Endothelial cell of umbilical vein (primary cell): ENCODE measurements around the gene NEDD4L. TPM values are rescaled to one million over a fixed set of nuclear protein-coding genes. Genes with fewer than 3 reads are reported as not detected.

Experiments
- BruUV-seq: library from RNA; stranded (reverse); fragments of 400-500 nt; replicated peaks from 2 replicates; lab custom pipeline; 2021; lab: Mats Ljungman, UMichigan
- CTCF ChIA-PET: fragments of 300-600, 350-600 bp; sonication (Branson Sonifier 250); formaldehyde crosslinking; loops from one replicate; lab custom pipeline; 2021; ENCODE audit warnings: antibody characterized with exemption, inconsistent platforms; lab: Charles Lee
- POLR2A ChIA-PET: fragments of 300-600, 350-600 bp; sonication (Branson Sonifier 250); formaldehyde crosslinking; loops from one replicate; lab custom pipeline; 2021; ENCODE audit warnings: antibody characterized with exemption, inconsistent platforms; lab: Charles Lee
- DNase-seq: peaks from one replicate; pipeline ENCODE4 v3.0.0-alpha.2; 2011; ENCODE audit warnings: low read depth, low spot score
- FAIRE-seq: peaks from 2 replicates; lab custom pipeline; 2011; peaks lifted over from hg19 to GRCh38; lab: Jason Lieb, UNC
- H2AFZ ChIP-seq: 2 replicates; pipeline ENCODE4 v1.6.0; 2012; ENCODE audit warnings: low read depth, low read length, control low read depth, inconsistent platforms
- H3K27ac ChIP-seq: 2 replicates; pipeline ENCODE4 v1.5.1; 2011; ENCODE audit warnings: low read depth, mild to moderate bottlenecking, control low read depth, low read length, moderate library complexity; ENCODE audit not compliant: insufficient read depth
- H3K27me3 ChIP-seq, 2 experiments: 2 replicates each; pipeline versions ENCODE4 v1.6.0 to v1.6.1; 2011; ENCODE audit warnings: low read length in 2 of 2, mixed read lengths in 1 of 2; ENCODE audit not compliant: control insufficient read depth in 2 of 2, insufficient read depth in 2 of 2
- H3K36me3 ChIP-seq, 2 experiments: 2 replicates in 1 of 2; 3 replicates in 1 of 2; pipeline ENCODE4 v1.5.1; 2011; ENCODE audit warnings: low read length in 2 of 2, mild to moderate bottlenecking in 1 of 2, moderate library complexity in 1 of 2; ENCODE audit not compliant: control insufficient read depth in 2 of 2, insufficient read depth in 2 of 2; ENCODE audit errors: extremely low read depth in 1 of 2
- H3K4me1 ChIP-seq: 3 replicates; pipeline ENCODE4 v1.5.1; 2011; ENCODE audit warnings: mild to moderate bottlenecking, low read length; ENCODE audit not compliant: control insufficient read depth, insufficient read depth; ENCODE audit errors: extremely low read depth
- H3K4me2 ChIP-seq: 2 replicates; pipeline ENCODE4 v1.6.1; 2011; ENCODE audit warnings: low read length, control low read depth, mixed read lengths; ENCODE audit not compliant: insufficient read depth
- H3K4me3 ChIP-seq, 3 experiments: fragments of 200-600 bp in 1 of 3; sonication (generic), shearing (Covaris generic) in 1 of 3; replicated peaks in 1 of 3; 2 replicates each; pipeline ENCODE4 v1.5.1; 2011 to 2016; ENCODE audit warnings: control low read depth in 3 of 3, low read length in 3 of 3, mild to moderate bottlenecking in 2 of 3, inconsistent platforms in 1 of 3, low read depth in 1 of 3, moderate library complexity in 1 of 3; ENCODE audit not compliant: insufficient read depth in 1 of 3
- H3K79me2 ChIP-seq: 2 replicates; pipeline ENCODE4 v1.6.0; 2012; ENCODE audit warnings: low read length, inconsistent platforms; ENCODE audit not compliant: control insufficient read depth, insufficient read depth
- H3K9ac ChIP-seq: replicated peaks from 2 replicates; pipeline ENCODE3; 2011; ENCODE audit warnings: low read length, control low read depth; ENCODE audit not compliant: insufficient read depth; ENCODE audit errors: extremely low read depth
- H3K9me1 ChIP-seq: replicated peaks from 3 replicates; pipeline ENCODE4 v1.6.0; 2011; ENCODE audit warnings: mild to moderate bottlenecking, low read length; ENCODE audit not compliant: control insufficient read depth, insufficient read depth; ENCODE audit errors: extremely low read depth
- H3K9me3 ChIP-seq: replicated peaks from 2 replicates; pipeline ENCODE4 v1.5.1; 2012; ENCODE audit warnings: low read length, inconsistent platforms; ENCODE audit not compliant: control insufficient read depth, insufficient read depth
- H4K20me1 ChIP-seq: replicated peaks from 2 replicates; pipeline ENCODE3; 2011; ENCODE audit warnings: mild to moderate bottlenecking, low read length; ENCODE audit not compliant: control insufficient read depth, insufficient read depth; ENCODE audit errors: extremely low read depth
- CTCF ChIP-seq, 2 donors: IDR thresholded peaks; 1 replicate in 1 of 2; 2 replicates in 1 of 2; pipeline ENCODE4 v1.5.1; 2011; ENCODE audit warnings: low read length in 2 of 2, mild to moderate bottlenecking in 2 of 2, moderate library complexity in 2 of 2, control low read depth in 1 of 2, inconsistent platforms in 1 of 2, low read depth in 1 of 2; ENCODE audit not compliant: insufficient read depth in 1 of 2; ENCODE audit errors: extremely low read depth in 1 of 2
- EZH2 ChIP-seq: IDR thresholded peaks from 2 replicates; pipeline ENCODE4 v1.6.1; 2012; ENCODE audit warnings: borderline replicate concordance, low read depth, mild to moderate bottlenecking, moderate library complexity, low read length, inconsistent platforms; ENCODE audit not compliant: severe bottlenecking
- FOS ChIP-seq: IDR thresholded peaks from 2 replicates; pipeline ENCODE4 v1.6.1; 2011; ENCODE audit warnings: mild to moderate bottlenecking, low read length, moderate library complexity, borderline replicate concordance; ENCODE audit not compliant: insufficient read depth
- GATA2 ChIP-seq: IDR thresholded peaks from 2 replicates; pipeline ENCODE4 v1.7.0; 2011; ENCODE audit warnings: low read depth, mild to moderate bottlenecking, moderate library complexity, mixed read lengths, low read length; ENCODE audit not compliant: insufficient read length, insufficient read depth
- JUN ChIP-seq: IDR thresholded peaks from 2 replicates; pipeline ENCODE4 v1.6.1; 2011; ENCODE audit warnings: borderline replicate concordance, low read depth; ENCODE audit not compliant: insufficient read length, insufficient read depth
- MYC ChIP-seq: IDR thresholded peaks from one replicate; pipeline ENCODE4 v1.6.1; 2011; ENCODE audit warnings: mild to moderate bottlenecking, low read depth, low read length
- POLR2A ChIP-seq: IDR thresholded peaks from 2 replicates; pipeline ENCODE4 v1.6.1; 2012; ENCODE audit warnings: low read depth, mild to moderate bottlenecking, control low read depth, low read length
- POLR2AphosphoS5 ChIP-seq: IDR thresholded peaks from 2 replicates; pipeline ENCODE4 v1.6.1; 2012; ENCODE audit warnings: low read depth, mild to moderate bottlenecking, control low read depth, low read length, moderate library complexity; ENCODE audit not compliant: insufficient read depth
- dilution Hi-C: fragments of 300-500 bp; cut with MboI; formaldehyde crosslinking; loops from one replicate; pipeline ENCODE4 v1.15.0; 2019; ENCODE audit warnings: low sequenced_read_pairs; ENCODE audit not compliant: extremely low pct_ligation_motif_present
- intact Hi-C: fragments of 100-400 bp; cut with micrococcal nuclease; formaldehyde crosslinking; loops from one replicate; pipeline ENCODE4 v1.10.0; 2022
- polyA plus RNA-seq, 4 experiments: library from polyadenylated mRNA; depleted of rRNA in 3 of 4; stranded (reverse) in 3 of 4; unstranded in 1 of 4; fragments of >200 nt; gene quantifications; 2 replicates each; pipeline versions ENCODE4 v1.2.1 to v1.2.3, GENCODE V29; 2011 to 2012; ENCODE audit warnings: missing spikeins in 1 of 4
- total RNA-seq: library from RNA; stranded (reverse); gene quantifications from 2 replicates; pipeline ENCODE4 v1.2.3, GENCODE V29; 2021
- TF ChIP-seq, protein P1 (sequence below): IDR thresholded peaks from 2 replicates; pipeline ENCODE4 v1.6.1; 2011; ENCODE audit not compliant: insufficient read depth, insufficient read length

The NEDD4L gene
- total and polyA plus RNA-seq, 2 donors (not counting 3 experiments of a cell fraction or from before 2014, with no cell fraction given): 20.5 to 78.9 TPM

DNA sequence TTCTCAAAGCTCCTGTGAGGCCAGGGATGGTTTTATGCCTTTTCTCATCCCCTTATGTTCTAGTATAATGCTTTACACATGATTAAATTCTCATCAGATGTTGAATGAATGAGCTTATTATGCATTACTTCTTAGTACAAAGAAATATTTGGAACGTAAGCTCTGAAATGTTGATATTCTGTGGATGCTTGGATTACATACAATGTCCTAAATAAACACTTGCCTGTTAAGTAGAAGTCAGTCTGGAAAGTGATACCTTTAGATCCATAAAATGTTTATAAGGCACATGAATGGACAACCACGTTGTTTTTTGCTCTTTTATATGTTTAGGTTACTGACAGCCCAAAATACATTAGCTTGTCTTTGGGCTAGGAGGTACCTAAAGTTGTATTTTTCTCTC lies 248.6 kb downstream of the NEDD4L start:
- dilution Hi-C loops: no loop called here
- POLR2A ChIA-PET: no interaction called here
- H3K9me3 ChIP-seq: no peaks in the 10 kb centered on the region
- intact Hi-C loops: no loop called here
- no TSS peak for BruUV-seq
- H3K27ac ChIP-seq: no peak overlapping the region
- no peak overlapping the region for H3K4me3 ChIP-seq
- TF ChIP-seq JUN: no peak
- no peak for TF ChIP-seq MYC
- TF ChIP-seq GATA2: no peak
- TF ChIP-seq CTCF (IDR thresholded peaks at IDR 0.05; ENCODE audit: extremely low read depth in 1 of 2, insufficient read depth in 1 of 2, low read depth in 1 of 2, low read length in 2 of 2): no peak
- TF ChIP-seq EZH2: no peak
- TF ChIP-seq, protein P1, sequence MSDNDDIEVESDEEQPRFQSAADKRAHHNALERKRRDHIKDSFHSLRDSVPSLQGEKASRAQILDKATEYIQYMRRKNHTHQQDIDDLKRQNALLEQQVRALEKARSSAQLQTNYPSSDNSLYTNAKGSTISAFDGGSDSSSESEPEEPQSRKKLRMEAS: no peak
- no peak for TF ChIP-seq POLR2AphosphoS5
- TF ChIP-seq POLR2A: no peak
- TF ChIP-seq FOS: no peak
- no peak overlapping the region for H3K4me2 ChIP-seq
- H3K9ac ChIP-seq: no peak overlapping the region
- no peak overlapping the region for H2AFZ ChIP-seq
- H3K4me1 ChIP-seq: peaks cover 39% of the 10 kb centered on the region
- H3K9me1 ChIP-seq: no peaks in the 10 kb centered on the region
- H3K27me3 ChIP-seq: no peaks in the 10 kb centered on the region
- H4K20me1 ChIP-seq: no peaks in the 10 kb centered on the region
- no peaks in the 10 kb centered on the region for H3K36me3 ChIP-seq
- FAIRE-seq (no peak), DNase-seq (no peak)
- H3K79me2 ChIP-seq: no peaks in the 10 kb centered on the region
- CTCF ChIA-PET: interaction anchor here (1.2 to 2.1 kb wide), 6 partner anchors 21 to 120 kb away, joined by 3 to 6 read pairs (median 3); no protein-coding TSS in a partner anchor
